ENCODE results near the gene CAPN1.
"Not testable (repeated sequence)": the region's sequence is repeated elsewhere in the genome, so short reads cannot be mapped to it uniquely, and the experiment has no call there.

CAPN1 gene

GRCh38 chr11:65160643-65161042 is 21.1 kb upstream of the CAPN1 start:
- no peak for DNase-seq

- no peak for DNase-seq
Observed at GRCh38 chr11:65163684-65164083, 18.0 kb upstream of the CAPN1 start.

GRCh38 chr11:65165410-65166317 is 16.1 kb upstream of the CAPN1 start:
- no peak for DNase-seq

GRCh38 chr11:65166893-65167292 is 14.8 kb upstream of the CAPN1 start:
- DNase-seq = no peak

GRCh38 chr11:65167656-65168055 is 14.1 kb upstream of the CAPN1 start:
- DNase-seq = no peak

GRCh38 chr11:65169164-65169641 is 12.5 kb upstream of the CAPN1 start:
- DNase-seq = no peak

GRCh38 chr11:65170058-65170534 is 11.6 kb upstream of the CAPN1 start, which contains the start of gene SPDYC:
Gene SPDYC, plus strand, starts transcription at chr11:65170233. Its CDS starts 1,125 bp downstream, at chr11:65171358.
- no peak for DNase-seq

- no peak for DNase-seq
Observed at GRCh38 chr11:65172600-65172999, 9.1 kb upstream of the CAPN1 start.

GRCh38 chr11:65174571-65175010 is 7.1 kb upstream of the CAPN1 start:
- DNase-seq = not testable (repeated sequence)

GRCh38 chr11:65180877-65181568 is 705 bp upstream of the CAPN1 start:
- DNase-seq = peak; percentile 48

- DNase-seq = no peak
Observed at GRCh38 chr11:65182258-65183170, 786 bp downstream of the CAPN1 start.

- DNase-seq = no peak
Observed at GRCh38 chr11:65183201-65183891, 1.6 kb downstream of the CAPN1 start.

- no peak for DNase-seq
Observed at GRCh38 chr11:65184146-65184545, 2.4 kb downstream of the CAPN1 start.

- DNase-seq = no peak
Observed at GRCh38 chr11:65185171-65185570, 3.4 kb downstream of the CAPN1 start.

GRCh38 chr11:65185869-65186341 is 4.2 kb downstream of the CAPN1 start:
- no peak for DNase-seq

GRCh38 chr11:65186701-65187100 is 5.0 kb downstream of the CAPN1 start:
- DNase-seq = no peak

GRCh38 chr11:65187146-65187675 is 5.5 kb downstream of the CAPN1 start:
- DNase-seq = no peak

- DNase-seq = no peak
Observed at GRCh38 chr11:65187971-65188461, 6.3 kb downstream of the CAPN1 start.

GRCh38 chr11:65188486-65188885 is 6.8 kb downstream of the CAPN1 start:
- DNase-seq = no peak

GRCh38 chr11:65189191-65189590 is 7.5 kb downstream of the CAPN1 start:
- no peak for DNase-seq

- no peak for DNase-seq
Observed at GRCh38 chr11:65194564-65194963, 12.8 kb downstream of the CAPN1 start.

Measured in stimulated activated CD4-positive, alpha-beta T cell treated with anti-CD3 and anti-CD28 coated beads, Interleukin-12 subunit alpha, Interleukin-12 subunit beta, amount 100 ng/mL, for 4 hours (primary cell).